Esophagus (tissue), 2 donors: ENCODE data around the gene ICAM4. TPM values are rescaled to one million over a fixed set of nuclear protein-coding genes. Genes with fewer than 3 reads are reported as not detected.
A peak's percentile ranks its signal among the peaks of the same experiment; 100 is the strongest.
"Not testable (repeated sequence)": the region's sequence is repeated elsewhere in the genome, so short reads cannot be mapped to it uniquely, and the experiment has no call there.

Experiments used
- H3K27ac ChIP-seq, 2 donors: one replicate each; pipeline ENCODE4 v1.5.1; 2013; ENCODE audit warnings: low read depth in 2 of 2, mild to moderate bottlenecking in 2 of 2, inconsistent platforms in 1 of 2, low read length in 1 of 2, moderate library complexity in 1 of 2
- H3K27me3 ChIP-seq, 2 donors: one replicate each; pipeline ENCODE4 v1.6.1; 2013; ENCODE audit warnings: low read length in 2 of 2, control low read depth in 1 of 2, mild to moderate bottlenecking in 1 of 2; ENCODE audit not compliant: insufficient read depth in 2 of 2, control insufficient read depth in 1 of 2
- H3K36me3 ChIP-seq, 2 donors: one replicate each; pipeline ENCODE4 v1.6.1; 2013; ENCODE audit warnings: low read length in 1 of 2; ENCODE audit not compliant: control insufficient read depth in 2 of 2, insufficient read depth in 2 of 2
- H3K4me1 ChIP-seq, 2 donors: one replicate each; pipeline ENCODE4 v1.6.1; 2013; ENCODE audit warnings: low read length in 1 of 2; ENCODE audit not compliant: control insufficient read depth in 2 of 2, insufficient read depth in 2 of 2
- H3K4me3 ChIP-seq, 2 donors: one replicate each; pipeline ENCODE4 v1.5.1; 2013; ENCODE audit warnings: low read length in 2 of 2, mild to moderate bottlenecking in 2 of 2, low read depth in 1 of 2, moderate library complexity in 1 of 2
- H3K9me3 ChIP-seq, 2 donors: one replicate each; pipeline ENCODE4 v1.6.1; 2013; ENCODE audit warnings: mild to moderate bottlenecking in 2 of 2, low read depth in 1 of 2, low read length in 1 of 2, moderate library complexity in 1 of 2; ENCODE audit not compliant: control insufficient read depth in 2 of 2, insufficient read depth in 1 of 2
- WGBS, 2 donors: extraction: QIAGEN DNeasy Blood & Tissue Kit; methylation state at CpG; one replicate each; pipeline ENCODE4 v1.1.7; 2013; 5-methylcytosine and 5-hydroxymethylcytosine counted together
- polyA plus RNA-seq, 2 donors: library from polyadenylated mRNA; stranded (reverse); fragments of 200-250 nt; gene quantifications; one replicate each; pipeline ENCODE4 v1.2.3, GENCODE V29; 2013
- donor health status: healthy with polysubstance abuse.
- donor health status: Bipolar disorder and iron deficiency.

The ICAM4 gene
- polyA plus RNA-seq, 2 donors: 0.12 to 0.26 TPM

DNA sequence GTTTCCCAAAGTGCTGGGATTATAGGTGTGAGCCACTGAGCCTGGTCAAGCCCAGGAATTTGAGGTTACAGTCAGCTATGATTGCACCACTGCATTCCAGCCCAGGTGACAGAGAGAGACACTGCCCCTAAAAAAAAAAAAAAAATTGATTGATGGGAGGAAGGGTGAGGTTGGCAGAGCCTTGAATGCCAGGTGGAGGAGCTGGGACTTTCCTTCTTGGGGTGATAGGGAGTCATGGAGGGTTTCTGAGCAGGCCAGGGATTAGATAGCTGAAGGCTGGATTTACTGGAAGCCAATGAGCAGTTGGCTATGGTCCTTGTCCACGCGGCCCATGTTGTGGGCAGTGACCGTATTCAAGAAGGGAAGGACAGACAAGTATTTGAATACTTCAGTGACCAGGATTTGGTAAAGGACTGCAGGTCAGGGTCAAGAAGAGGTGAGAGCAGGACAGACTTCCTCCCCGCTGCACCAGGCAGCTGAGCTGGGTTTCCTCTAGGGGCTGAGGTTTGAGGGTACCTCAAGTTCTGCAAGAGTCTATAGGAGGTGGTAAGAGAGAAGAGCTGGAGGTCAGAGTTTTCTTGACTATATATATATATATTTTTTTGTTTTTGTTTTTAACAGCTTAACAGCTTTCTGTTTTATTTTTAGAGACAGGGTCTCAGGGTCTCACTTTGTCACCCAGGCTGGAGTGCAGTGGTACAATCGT, 6.9 kb upstream of the ICAM4 start:
- Histone ChIP-seq H3K27ac (no peak overlapping the region), H3K27me3 (no peaks in the 10 kb centered on the region), H3K9me3 (no peaks in the 10 kb centered on the region), H3K4me3 (no peak overlapping the region), H3K36me3 (peaks cover 0 to 12% of the 10 kb centered on the region in 2 donors), H3K4me1 (peaks cover 0 to 3% of the 10 kb centered on the region in 2 donors)
- WGBS, 2 donors: 80 to 82% methylated on average over 5 of the region's 5 CpGs

DNA sequence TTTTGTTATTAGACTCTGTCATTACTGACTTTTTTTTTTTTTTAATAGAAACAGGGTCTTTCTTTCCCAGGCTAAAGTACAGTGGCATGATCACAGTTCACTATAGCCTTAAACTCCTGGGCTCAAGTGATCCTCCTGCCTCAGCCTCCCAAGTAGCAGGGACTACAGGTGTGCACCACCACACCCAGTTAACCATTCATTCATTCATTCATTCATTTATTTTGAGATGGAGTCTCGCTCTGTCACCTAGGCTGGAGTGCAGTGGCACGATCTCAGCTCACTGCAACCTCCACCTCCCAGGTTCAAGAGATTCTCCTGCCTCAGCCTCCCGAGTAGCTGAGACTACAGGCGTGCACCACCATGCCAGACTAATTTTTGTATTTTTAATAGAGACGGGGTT, 4.7 kb upstream of the ICAM4 start:
- H3K9me3 ChIP-seq, H3K27ac ChIP-seq, H3K4me3 ChIP-seq, H3K27me3 ChIP-seq, H3K4me1 ChIP-seq: not testable (repeated sequence)
- peaks cover 0 to 14% of the 10 kb centered on the region in 2 donors for H3K36me3 ChIP-seq
- 90 to 97% methylated on average over 5 of the region's 5 CpGs for WGBS, 2 donors

- H3K36me3 ChIP-seq: peaks cover 0 to 14% of the 10 kb centered on the region in 2 donors
- H3K9me3 ChIP-seq: no peaks in the 10 kb centered on the region
- peaks cover 0 to 3% of the 10 kb centered on the region in 2 donors for H3K27me3 ChIP-seq
- H3K4me3 ChIP-seq: no peak overlapping the region
- H3K4me1 ChIP-seq: peaks cover 4 to 13% of the 10 kb centered on the region in 2 donors
- H3K27ac ChIP-seq: no peak overlapping the region
- WGBS, 2 donors: 57 to 62% methylated on average over 23 of the region's 23 CpGs
Measured at GRCh38 chr19:10283301-10284064, 3.3 kb upstream of the ICAM4 start.

- peaks cover 7 to 20% of the 10 kb centered on the region in 2 donors for H3K4me1 ChIP-seq
- peaks cover 0 to 14% of the 10 kb centered on the region in 2 donors for H3K36me3 ChIP-seq
- H3K9me3 ChIP-seq: peaks cover 0 to 3% of the 10 kb centered on the region in 2 donors
- peaks cover 0 to 10% of the 10 kb centered on the region in 2 donors for H3K27me3 ChIP-seq
- no peak overlapping the region for H3K27ac ChIP-seq
- no peak overlapping the region for H3K4me3 ChIP-seq
- WGBS, 2 donors: 92 to 93% methylated on average over 29 to 34 of the region's 34 CpGs
Measured at GRCh38 chr19:10284065-10284959, 2.4 kb upstream of the ICAM4 start.

GRCh38 chr19:10284960-10285278, 1.8 kb upstream of the ICAM4 start:
- WGBS, 2 donors: 95 to 98% methylated on average over 13 of the region's 13 CpGs
- no peak overlapping the region for H3K27ac ChIP-seq
- peaks cover 12 to 22% of the 10 kb centered on the region in 2 donors for H3K4me1 ChIP-seq
- peaks cover 0 to 15% of the 10 kb centered on the region in 2 donors for H3K27me3 ChIP-seq
- H3K4me3 ChIP-seq: no peak overlapping the region
- peaks cover 0 to 4% of the 10 kb centered on the region in 2 donors for H3K9me3 ChIP-seq
- peaks cover 0 to 14% of the 10 kb centered on the region in 2 donors for H3K36me3 ChIP-seq

DNA sequence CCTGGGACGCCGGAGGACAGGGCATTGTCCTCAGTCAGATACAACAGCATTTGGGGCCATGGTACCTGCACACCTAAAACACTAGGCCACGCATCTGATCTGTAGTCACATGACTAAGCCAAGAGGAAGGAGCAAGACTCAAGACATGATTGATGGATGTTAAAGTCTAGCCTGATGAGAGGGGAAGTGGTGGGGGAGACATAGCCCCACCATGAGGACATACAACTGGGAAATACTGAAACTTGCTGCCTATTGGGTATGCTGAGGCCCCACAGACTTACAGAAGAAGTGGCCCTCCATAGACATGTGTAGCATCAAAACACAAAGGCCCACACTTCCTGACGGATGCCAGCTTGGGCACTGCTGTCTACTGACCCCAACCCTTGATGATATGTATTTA, 1.4 kb upstream of the ICAM4 start:
- Histone ChIP-seq H3K27ac (no peak overlapping the region), H3K9me3 (peaks cover 0 to 4% of the 10 kb centered on the region in 2 donors), H3K4me3 (no peak overlapping the region), H3K4me1 (peaks cover 17 to 27% of the 10 kb centered on the region in 2 donors), H3K27me3 (peaks cover 0 to 15% of the 10 kb centered on the region in 2 donors), H3K36me3 (peaks cover 0 to 14% of the 10 kb centered on the region in 2 donors)
- 85 to 92% methylated on average over 4 of the region's 4 CpGs for WGBS, 2 donors

DNA sequence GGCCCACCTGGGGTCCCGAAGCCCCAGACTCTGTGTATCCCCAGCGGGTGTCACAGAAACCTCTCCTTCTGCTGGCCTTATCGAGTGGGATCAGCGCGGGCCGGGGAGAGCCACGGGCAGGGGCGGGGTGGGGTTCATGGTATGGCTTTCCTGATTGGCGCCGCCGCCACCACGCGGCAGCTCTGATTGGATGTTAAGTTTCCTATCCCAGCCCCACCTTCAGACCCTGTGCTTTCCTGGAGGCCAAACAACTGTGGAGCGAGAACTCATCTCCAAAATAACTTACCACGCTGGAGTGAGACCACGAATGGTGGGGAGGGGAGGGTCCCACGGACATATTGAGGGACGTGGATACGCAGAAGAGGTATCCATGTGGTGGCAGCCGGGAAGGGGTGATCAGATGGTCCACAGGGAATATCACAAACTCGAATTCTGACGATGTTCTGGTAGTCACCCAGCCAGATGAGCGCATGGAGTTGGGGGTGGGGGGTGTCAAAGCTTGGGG, 2.0 kb downstream of the ICAM4 start:
- H3K9me3 ChIP-seq: peaks cover 0 to 15% of the 10 kb centered on the region in 2 donors
- WGBS, 2 donors: 1 to 3% methylated on average over 23 of the region's 23 CpGs
- no peak overlapping the region for H3K27ac ChIP-seq
- peaks cover 0 to 12% of the 10 kb centered on the region in 2 donors for H3K36me3 ChIP-seq
- peaks cover 23 to 53% of the 10 kb centered on the region in 2 donors for H3K4me1 ChIP-seq
- peak overlapping the region; percentile 21 to 28 for H3K4me3 ChIP-seq
- peaks cover 0 to 24% of the 10 kb centered on the region in 2 donors for H3K27me3 ChIP-seq

DNA sequence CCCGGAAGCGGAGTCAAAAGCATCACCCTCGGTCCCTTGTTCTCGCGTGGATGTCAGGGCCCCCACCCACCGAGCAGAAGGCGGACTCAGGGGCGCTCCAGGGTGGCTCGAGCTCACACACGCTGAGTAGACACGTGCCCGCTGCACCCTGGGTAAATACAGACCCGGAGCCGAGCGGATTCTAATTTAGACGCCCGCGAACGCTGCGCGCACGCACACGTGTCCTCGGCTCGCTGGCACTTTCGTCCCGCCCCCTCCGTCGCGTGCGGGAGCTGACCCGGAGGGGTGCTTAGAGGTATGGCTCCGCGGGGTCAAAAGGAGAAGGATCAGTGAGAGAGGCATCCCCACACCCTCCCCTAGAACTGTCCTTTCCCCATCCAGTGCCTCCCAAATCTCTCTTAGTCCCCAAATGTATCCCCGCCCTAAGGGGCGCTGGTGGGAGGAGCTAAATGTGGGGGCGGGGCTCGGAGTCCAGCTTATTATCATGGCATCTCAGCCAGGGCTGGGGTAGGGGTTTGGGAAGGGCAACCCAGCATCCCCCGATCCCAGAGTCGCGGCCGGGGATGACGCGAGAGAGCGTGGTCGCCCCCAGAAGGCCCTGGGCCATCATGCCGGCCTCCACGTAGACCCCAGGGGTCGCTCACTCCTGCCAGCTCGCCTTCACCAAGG, 2.5 kb downstream of the ICAM4 start:
- peak overlapping the region; percentile 21 to 28 for H3K4me3 ChIP-seq
- peaks cover 0 to 25% of the 10 kb centered on the region in 2 donors for H3K27me3 ChIP-seq
- no peak overlapping the region for H3K27ac ChIP-seq
- peaks cover 23 to 53% of the 10 kb centered on the region in 2 donors for H3K4me1 ChIP-seq
- peaks cover 0 to 16% of the 10 kb centered on the region in 2 donors for H3K9me3 ChIP-seq
- H3K36me3 ChIP-seq: peaks cover 0 to 8% of the 10 kb centered on the region in 2 donors
- 1% methylated on average over 47 to 50 of the region's 50 CpGs for WGBS, 2 donors
